Urinary bladder (tissue), 4 donors: ENCODE results near the gene ZSWIM7. TPM values are rescaled to one million over a fixed set of nuclear protein-coding genes. Genes with fewer than 3 reads are reported as not detected.
A peak's percentile ranks its signal among the peaks of the same experiment; 100 is the strongest.

Experiments used
- DNase-seq: peaks from one replicate; pipeline ENCODE4 v3.0.0-alpha.2; 2015; ENCODE audit errors: extremely low spot score
- H3K27ac ChIP-seq: one replicate; pipeline ENCODE4 v1.5.1; 2013; ENCODE audit warnings: low read depth, mild to moderate bottlenecking, moderate library complexity
- H3K36me3 ChIP-seq: one replicate; pipeline ENCODE4 v1.6.1; 2013; ENCODE audit warnings: mild to moderate bottlenecking, moderate library complexity; ENCODE audit not compliant: insufficient read depth
- H3K4me1 ChIP-seq: one replicate; pipeline ENCODE4 v1.6.1; 2013; ENCODE audit warnings: mild to moderate bottlenecking, moderate library complexity; ENCODE audit not compliant: insufficient read depth
- H3K4me3 ChIP-seq: one replicate; pipeline ENCODE4 v1.5.1; 2013; ENCODE audit warnings: low read depth, low read length
- WGBS: extraction: QIAGEN DNeasy Blood & Tissue Kit; methylation state at CpG from one replicate; pipeline ENCODE4 v1.1.7; 2013; 5-methylcytosine and 5-hydroxymethylcytosine counted together
- polyA plus RNA-seq: library from polyadenylated mRNA; stranded (reverse); fragments of 200-250 nt; gene quantifications from one replicate; pipeline ENCODE4 v1.2.3, GENCODE V29; 2013
- total RNA-seq: library from RNA; depleted of rRNA; stranded (reverse); fragments of >200 nt; gene quantifications from one replicate; pipeline ENCODE4 v1.2.3, GENCODE V29; 2014
- donor health status: healthy with polysubstance abuse.
- donor health status: healthy.

Gene ZSWIM7
- total and polyA plus RNA-seq, 2 donors: 18.9 to 35.6 TPM

DNA sequence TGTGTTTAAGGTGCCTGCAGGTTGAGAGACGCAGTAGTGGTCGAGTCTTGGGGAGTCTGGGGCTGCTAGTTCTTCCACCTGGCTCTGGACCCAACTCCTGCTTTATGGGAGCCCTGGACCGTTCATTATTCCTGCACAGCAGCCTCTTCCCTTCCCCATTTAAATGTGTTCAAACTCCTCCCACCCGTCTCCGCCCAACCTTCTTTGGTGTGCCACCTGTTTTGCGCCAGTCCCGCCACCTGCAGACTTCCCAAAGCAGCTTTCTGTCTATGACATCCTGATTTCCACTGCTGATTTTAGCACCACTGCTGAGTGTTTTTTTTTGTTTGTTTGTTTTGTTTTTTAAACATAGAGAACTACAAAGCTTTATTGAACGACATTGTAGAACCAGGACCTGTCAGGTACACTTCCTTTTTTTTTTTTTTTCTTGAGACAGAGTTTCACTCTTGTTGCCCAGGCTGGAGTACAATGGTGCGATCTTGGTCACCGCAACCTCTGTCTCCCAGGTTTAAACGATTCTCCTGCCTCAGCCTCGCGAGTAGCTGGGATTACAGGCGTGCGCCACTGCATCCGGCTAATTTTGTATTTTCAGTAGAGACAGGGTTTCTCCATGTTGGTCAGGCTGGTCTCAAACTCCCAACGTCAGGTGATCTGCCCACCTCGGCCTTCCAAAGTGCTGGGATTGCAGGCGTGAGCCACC, 41.7 kb downstream of the ZSWIM7 start:
- no peak overlapping the region for H3K27ac ChIP-seq
- H3K4me3 ChIP-seq: no peak overlapping the region
- DNase-seq: no peak
- H3K36me3 ChIP-seq: no peaks in the 10 kb centered on the region
- H3K4me1 ChIP-seq: no peaks in the 10 kb centered on the region
- WGBS: 96% methylated on average over 18 of the region's 19 CpGs

GRCh38 chr17:15957206-15957605, 42.3 kb downstream of the ZSWIM7 start:
- Histone ChIP-seq H3K27ac (no peak overlapping the region), H3K4me3 (no peak overlapping the region), H3K36me3 (no peaks in the 10 kb centered on the region), H3K4me1 (no peaks in the 10 kb centered on the region)
- DNase-seq: no peak
- 89% methylated on average over 6 of the region's 6 CpGs for whole genome bisulfite sequencing

DNA sequence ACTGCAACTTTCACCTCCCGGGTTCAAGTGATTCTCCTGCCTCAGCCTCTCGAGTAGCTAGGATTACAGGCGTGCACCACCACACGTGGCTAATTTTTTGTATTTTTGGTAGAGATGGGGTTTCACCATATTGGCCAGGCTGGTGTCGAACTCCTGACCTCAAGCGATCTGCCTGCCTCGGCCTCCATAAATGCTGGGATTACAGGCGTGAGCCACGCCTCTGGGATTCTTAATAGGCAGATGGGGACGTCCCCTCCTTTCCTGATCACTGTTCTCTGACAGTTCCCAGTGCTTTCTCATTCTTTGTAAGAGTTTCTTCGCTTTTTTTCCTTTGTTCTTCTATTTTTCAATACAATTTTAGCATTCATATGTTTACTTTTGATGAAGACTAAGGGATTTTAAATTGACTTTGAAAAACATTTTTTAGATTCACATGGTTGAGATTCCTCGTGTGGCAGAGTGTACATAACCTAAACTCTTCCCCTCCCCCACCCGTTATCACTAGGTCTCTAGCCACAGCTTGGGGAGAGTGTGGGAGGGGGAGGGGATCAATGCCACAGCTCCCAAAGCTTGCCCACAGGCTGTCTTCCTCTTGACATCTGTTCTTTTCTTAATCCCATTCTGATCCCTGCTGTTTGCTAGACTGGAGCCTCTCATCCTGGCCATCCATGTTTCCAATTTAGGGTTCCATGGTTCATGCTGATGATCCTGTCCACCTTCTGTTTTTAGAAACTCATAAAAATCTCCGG, 43.5 kb downstream of the ZSWIM7 start:
- no peak for DNase-seq
- 76% methylated on average over 14 of the region's 14 CpGs for WGBS
- H3K27ac ChIP-seq: no peak overlapping the region
- no peaks in the 10 kb centered on the region for H3K4me1 ChIP-seq
- H3K36me3 ChIP-seq: no peaks in the 10 kb centered on the region
- H3K4me3 ChIP-seq: no peak overlapping the region

DNA sequence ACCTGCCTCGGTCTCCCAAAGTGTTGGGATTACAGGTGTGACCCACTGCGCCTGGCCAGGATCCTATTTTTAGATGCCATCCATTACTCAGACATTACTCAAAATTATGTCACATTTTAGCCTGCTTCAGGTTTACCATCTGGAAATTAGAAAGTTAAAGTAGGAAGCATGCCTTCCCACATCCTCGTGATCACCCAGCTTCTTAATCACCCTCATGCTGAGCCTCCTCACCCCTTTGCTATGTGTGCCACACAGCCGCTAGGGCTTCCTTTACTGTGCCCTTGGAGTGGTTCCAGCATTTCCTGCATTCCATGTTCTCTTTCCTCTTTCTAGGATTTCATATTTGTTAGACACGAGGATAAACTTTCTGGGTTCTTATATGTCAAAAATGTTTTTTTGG, 45.3 kb downstream of the ZSWIM7 start:
- Histone ChIP-seq H3K4me3 (no peak overlapping the region), H3K36me3 (no peaks in the 10 kb centered on the region), H3K4me1 (no peaks in the 10 kb centered on the region), H3K27ac (no peak overlapping the region)
- no peak for DNase-seq
- WGBS: 83% methylated on average over 5 of the region's 5 CpGs

DNA sequence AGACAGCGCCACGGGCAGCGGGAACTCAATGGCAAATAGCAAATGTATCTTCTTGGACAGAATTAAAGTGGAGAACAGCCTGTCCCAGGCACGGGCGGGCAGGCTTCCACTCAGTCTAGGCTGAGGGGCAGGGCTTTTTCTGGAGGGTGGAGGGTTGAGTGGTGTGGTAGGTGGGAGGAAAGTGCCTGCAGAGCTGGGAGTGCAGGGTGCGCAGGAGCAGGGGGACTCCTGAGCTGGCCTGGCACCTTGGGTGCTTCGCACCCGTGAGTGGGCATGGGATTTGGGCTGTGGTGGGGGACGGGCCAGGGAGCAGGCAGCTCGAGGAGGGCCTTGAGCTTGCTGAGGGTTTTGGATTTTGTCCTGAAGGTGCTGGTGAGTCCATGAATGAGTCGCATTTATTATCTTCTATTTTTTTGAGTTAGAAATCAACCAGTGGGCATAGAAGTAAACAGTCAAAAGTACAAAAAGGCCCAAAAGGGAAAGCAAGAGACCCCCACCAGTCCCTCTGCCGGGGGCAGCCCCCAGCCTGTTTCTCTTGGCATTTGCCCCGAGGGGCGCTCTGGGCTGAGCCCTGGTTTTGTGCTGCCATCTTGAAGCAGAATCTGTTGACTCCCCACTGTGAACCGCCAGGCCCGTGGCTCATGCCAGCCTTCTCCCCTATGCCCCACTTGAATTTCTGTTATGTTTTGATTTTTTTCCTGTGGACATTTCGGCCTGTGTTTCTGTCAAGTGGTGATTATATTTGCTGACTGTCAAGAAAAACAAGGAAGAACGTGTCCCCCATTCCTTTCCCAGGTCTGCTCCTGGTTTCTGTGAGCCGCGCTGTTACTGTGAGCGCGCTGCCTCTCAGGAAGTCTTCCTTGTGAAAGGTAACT, 46.4 kb downstream of the ZSWIM7 start:
- DNase-seq: no peak
- Histone ChIP-seq H3K27ac (no peak overlapping the region), H3K4me3 (no peak overlapping the region), H3K36me3 (no peaks in the 10 kb centered on the region), H3K4me1 (no peaks in the 10 kb centered on the region)
- 81% methylated on average over 22 of the region's 22 CpGs for WGBS

DNA sequence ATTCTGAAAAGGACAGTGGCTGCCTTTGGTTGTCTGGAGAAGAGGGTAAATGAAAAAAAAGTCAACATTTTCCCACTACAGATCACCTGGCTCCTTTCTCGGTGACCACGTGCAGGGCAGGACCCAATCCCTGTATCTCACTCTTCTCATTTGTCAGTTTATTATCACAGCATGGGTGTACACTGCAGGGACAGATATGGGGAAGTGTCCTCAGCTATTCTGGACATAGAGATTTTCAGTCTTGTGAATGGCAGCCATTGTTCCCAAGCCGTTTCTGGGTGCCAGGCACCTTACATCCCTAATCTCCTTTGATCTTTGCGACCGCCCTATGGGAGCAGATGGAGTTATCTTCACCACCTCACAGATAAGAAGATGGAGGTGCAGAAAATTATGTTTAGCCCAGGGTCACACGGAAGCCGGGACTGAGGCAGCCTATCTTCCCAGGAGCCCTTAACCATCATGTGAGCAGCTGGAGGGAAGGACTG, 47.4 kb downstream of the ZSWIM7 start:
- H3K36me3 ChIP-seq: no peaks in the 10 kb centered on the region
- no peak overlapping the region for H3K4me3 ChIP-seq
- H3K27ac ChIP-seq: no peak overlapping the region
- 88% methylated on average over 7 of the region's 7 CpGs for WGBS
- DNase-seq: no peak
- H3K4me1 ChIP-seq: no peaks in the 10 kb centered on the region

- Histone ChIP-seq H3K27ac (no peak overlapping the region), H3K36me3 (no peaks in the 10 kb centered on the region), H3K4me3 (no peak overlapping the region), H3K4me1 (no peaks in the 10 kb centered on the region)
- DNase-seq: no peak
- WGBS: 97% methylated on average over 6 of the region's 6 CpGs
Measured at GRCh38 chr17:15951368-15952047, 48.0 kb downstream of the ZSWIM7 start.

DNA sequence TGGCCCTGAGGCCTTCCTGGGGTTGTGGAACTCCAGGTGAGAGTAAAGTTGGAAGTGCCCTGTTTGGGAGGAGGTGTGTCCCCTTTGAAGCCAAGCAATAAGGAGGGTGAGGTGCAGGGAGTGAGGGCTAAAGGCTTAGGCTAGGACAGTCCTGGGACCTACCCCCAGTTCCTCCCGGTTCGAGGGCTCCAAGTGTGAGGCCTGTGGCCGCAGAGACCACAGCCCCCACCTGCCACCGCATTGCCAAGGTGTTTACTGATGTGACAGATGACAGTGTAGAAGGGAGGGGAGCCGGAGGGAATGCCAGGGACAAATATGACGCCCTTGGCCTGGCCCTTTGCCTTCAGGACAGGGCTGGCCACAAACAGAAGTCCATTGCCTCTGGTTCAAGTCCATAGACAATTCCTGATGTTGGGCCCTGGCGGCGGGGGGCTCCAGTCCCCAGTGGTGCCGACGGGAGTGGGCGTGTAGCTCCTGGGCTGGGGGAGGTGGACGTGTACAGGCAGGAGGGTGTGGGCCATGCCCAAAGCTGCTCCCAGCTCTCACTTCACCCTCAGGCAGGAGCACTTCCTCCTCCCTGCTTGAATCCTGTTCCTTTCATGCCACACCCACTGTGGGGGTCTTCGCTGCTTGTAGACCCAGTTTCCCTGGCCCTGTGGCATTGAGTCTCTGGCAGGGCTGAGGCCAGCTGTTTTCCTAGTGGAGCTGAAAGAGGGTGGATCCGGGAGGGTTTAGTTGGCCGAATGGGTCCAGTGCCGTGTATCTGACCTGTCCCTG, 51.3 kb downstream of the ZSWIM7 start:
- peak overlapping the region; percentile 73 for H3K27ac ChIP-seq
- no peaks in the 10 kb centered on the region for H3K36me3 ChIP-seq
- H3K4me3 ChIP-seq: no peak overlapping the region
- DNase-seq: no peak
- H3K4me1 ChIP-seq: no peaks in the 10 kb centered on the region
- 78% methylated on average over 16 of the region's 16 CpGs for WGBS

GRCh38 chr17:15947271-15947670, 52.2 kb downstream of the ZSWIM7 start:
- H3K4me1 ChIP-seq: no peaks in the 10 kb centered on the region
- DNase-seq: no peak
- WGBS: 78% methylated on average over 3 of the region's 3 CpGs
- peak overlapping the region; percentile 73 for H3K27ac ChIP-seq
- H3K4me3 ChIP-seq: no peak overlapping the region
- H3K36me3 ChIP-seq: no peaks in the 10 kb centered on the region

DNA sequence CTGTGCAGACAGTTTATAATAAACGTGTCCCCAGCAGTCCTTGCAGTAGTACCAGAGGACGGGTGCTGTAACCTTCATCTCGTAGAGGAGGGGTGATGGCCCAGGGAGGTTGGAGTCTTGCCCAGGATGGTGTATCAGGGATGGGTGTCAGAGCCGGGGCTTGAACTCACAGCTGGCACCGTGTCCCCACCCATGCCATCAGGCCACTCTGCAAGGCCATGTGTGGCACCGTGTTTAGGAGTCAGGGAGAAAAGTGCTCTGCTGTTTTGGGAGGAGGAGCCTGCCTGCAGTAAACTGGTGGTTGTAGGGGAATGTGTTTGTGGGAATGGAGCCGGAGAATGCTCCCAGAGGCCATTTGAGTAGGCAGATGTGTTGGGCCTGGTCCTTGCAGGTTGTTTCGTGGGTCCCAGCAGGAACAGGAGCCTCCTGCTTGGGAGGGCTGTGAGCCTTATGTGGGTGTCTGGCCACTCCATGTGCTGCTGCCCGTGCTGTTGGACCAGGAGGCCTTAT, 52.8 kb downstream of the ZSWIM7 start:
- Histone ChIP-seq H3K36me3 (no peaks in the 10 kb centered on the region), H3K27ac (peak overlapping the region; percentile 4), H3K4me1 (no peaks in the 10 kb centered on the region), H3K4me3 (no peak overlapping the region)
- no peak for DNase-seq
- 58% methylated on average over 9 of the region's 9 CpGs for WGBS

DNA sequence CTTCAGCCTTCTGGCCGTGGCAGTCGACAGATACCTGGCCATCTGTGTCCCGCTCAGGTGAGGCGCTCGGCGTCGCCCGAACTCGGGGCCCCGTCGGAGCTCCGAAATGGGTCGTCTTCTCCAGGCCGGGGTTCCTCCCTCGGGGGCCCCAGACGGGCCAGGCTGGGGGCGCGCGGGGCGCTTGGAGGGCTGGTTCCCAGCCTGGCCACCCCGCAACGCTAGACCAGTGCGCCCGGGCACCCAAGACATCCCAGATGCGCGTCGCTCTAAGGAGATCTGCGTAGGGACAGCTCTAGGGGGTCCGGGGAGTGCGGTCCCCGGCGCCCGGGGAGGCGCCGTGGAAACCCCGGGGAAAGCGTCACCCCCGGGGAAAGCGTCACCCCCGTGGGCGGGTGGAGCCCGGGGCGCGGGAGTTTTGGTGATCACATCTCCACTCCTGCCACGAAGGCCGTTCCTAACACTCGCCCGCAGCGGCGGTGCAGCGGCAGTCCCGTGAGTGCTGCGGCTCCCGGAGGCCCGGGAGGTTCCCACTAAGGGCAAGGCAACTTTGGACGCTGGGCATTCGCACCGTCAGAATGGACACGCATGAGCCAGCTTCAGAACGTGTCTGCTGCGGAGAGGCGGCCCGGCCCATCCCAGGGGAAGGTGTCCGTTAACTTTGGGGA, 53.8 kb downstream of the ZSWIM7 start:
- Histone ChIP-seq H3K4me3 (peak overlapping the region; percentile 53), H3K27ac (no peak overlapping the region), H3K4me1 (no peaks in the 10 kb centered on the region), H3K36me3 (no peaks in the 10 kb centered on the region)
- no peak for DNase-seq
- 4% methylated on average over 64 of the region's 64 CpGs for WGBS
